HepG2 (cell line): ENCODE data around the gene NUDT2. TPM values are rescaled to one million over a fixed set of nuclear protein-coding genes. Genes with fewer than 3 reads are reported as not detected.

Experiments
- CBX1 ChIP-seq: IDR thresholded peaks from one replicate; pipeline ENCODE4 v1.6.1; 2016; ENCODE audit warnings: antibody characterized with exemption, low read depth
- MEIS1 ChIP-seq: sonication (generic); formaldehyde crosslinking; IDR thresholded peaks from 2 replicates; pipeline ENCODE4 v1.9.0; 2021; ENCODE audit warnings: mild to moderate bottlenecking, missing genetic modification reagents, moderate library complexity, borderline replicate concordance
- MIER2 ChIP-seq: IDR thresholded peaks from 2 replicates; pipeline ENCODE4 v1.6.1; 2016; ENCODE audit warnings: missing biosample characterization, missing genetic modification reagents
- NFKBIZ ChIP-seq: IDR thresholded peaks from 2 replicates; pipeline ENCODE4 v1.6.1; 2018; ENCODE audit warnings: missing genetic modification reagents, missing compliant biosample characterization
- SETDB1 ChIP-seq: sonication (generic); formaldehyde crosslinking; IDR thresholded peaks from 2 replicates; pipeline ENCODE4 v1.5.1; 2020; ENCODE audit warnings: missing genetic modification reagents, mild to moderate bottlenecking, borderline replicate concordance
- TARDBP ChIP-seq: sonication (generic); formaldehyde crosslinking; IDR thresholded peaks from 2 replicates; pipeline ENCODE4 v1.8.0; 2022; ENCODE audit warnings: mild to moderate bottlenecking, missing genetic modification reagents
- ZBTB10 ChIP-seq: sonication (generic); formaldehyde crosslinking; IDR thresholded peaks from 2 replicates; pipeline ENCODE4 v1.4.0; 2020; ENCODE audit warnings: missing genetic modification reagents, borderline replicate concordance
- ZNF629 ChIP-seq: sonication (generic); formaldehyde crosslinking; conservative IDR thresholded peaks from 2 replicates; pipeline ENCODE4 v1.5.0; 2020; ENCODE audit warnings: missing genetic modification reagents
- ZSCAN21 ChIP-seq: sonication (generic); formaldehyde crosslinking; IDR thresholded peaks from 2 replicates; pipeline ENCODE4 v1.8.0; 2022; ENCODE audit warnings: mild to moderate bottlenecking, missing genetic modification reagents, moderate library complexity, borderline replicate concordance
- polyA plus RNA-seq, 8 experiments: library from polyadenylated mRNA; depleted of rRNA in 3 of 8; stranded (reverse) in 7 of 8; unstranded in 1 of 8; fragments of >200 nt; fragmentation: Illumina TruSeq in 4 of 8; extraction: Trizol in 4 of 8; gene quantifications; 2 replicates each; pipeline versions ENCODE4 v1.2.1 to v1.2.3, GENCODE V29; 2011 to 2016; ENCODE audit warnings: low read depth in 4 of 8, missing spikeins in 1 of 8, mixed read lengths in 1 of 8; ENCODE audit not compliant: insufficient read depth in 1 of 8
- total RNA-seq, 5 experiments: library from RNA; depleted of rRNA; stranded (reverse); fragments of >200 nt; fragmentation: Illumina TruSeq; extraction: Trizol; gene quantifications; 2 replicates each; pipeline ENCODE4 v1.2.3, GENCODE V29; 2016; ENCODE audit warnings: low read depth in 1 of 5
- TF ChIP-seq, protein P1 (sequence below): sonication (generic); formaldehyde crosslinking; IDR thresholded peaks from 2 replicates; pipeline ENCODE4 v1.5.1; 2020; ENCODE audit warnings: mild to moderate bottlenecking, missing genetic modification reagents, moderate library complexity
- TF ChIP-seq, protein P2 (sequence below): sonication (generic); formaldehyde crosslinking; IDR thresholded peaks from 2 replicates; pipeline ENCODE4 v1.4.0; 2020; ENCODE audit warnings: mild to moderate bottlenecking, low read depth, missing genetic modification reagents
- TF ChIP-seq, protein P3 (sequence below): sonication (generic); formaldehyde crosslinking; IDR thresholded peaks from 2 replicates; pipeline ENCODE4; 2020; ENCODE audit warnings: missing genetic modification reagents, mild to moderate bottlenecking, borderline replicate concordance
- TF ChIP-seq, protein P4 (sequence below): sonication (generic); formaldehyde crosslinking; IDR thresholded peaks from 2 replicates; pipeline ENCODE4 v1.5.1; 2020; ENCODE audit warnings: mild to moderate bottlenecking, missing genetic modification reagents, borderline replicate concordance

The NUDT2 gene
- total and polyA plus RNA-seq, 2 of the 13 experiments (the other 11 are each of a cell fraction or from before 2014, with no cell fraction given), result 19.9 to 24.6 TPM

- TF ChIP-seq ZBTB10 (CRISPR knock-in tag), result peak; percentile 76; the same call in 1 of the 2 replicates
- TF ChIP-seq SETDB1 (CRISPR knock-in tag), result no peak
- no peak for TF ChIP-seq NFKBIZ
- TF ChIP-seq MEIS1 (CRISPR knock-in tag), result peak; percentile 89
- TF ChIP-seq CBX1, result no peak
- TF ChIP-seq MIER2, result no peak; the same call in 1 of the 2 replicates
- TF ChIP-seq TARDBP (CRISPR knock-in tag), result peak; percentile 70
- TF ChIP-seq, protein P1, sequence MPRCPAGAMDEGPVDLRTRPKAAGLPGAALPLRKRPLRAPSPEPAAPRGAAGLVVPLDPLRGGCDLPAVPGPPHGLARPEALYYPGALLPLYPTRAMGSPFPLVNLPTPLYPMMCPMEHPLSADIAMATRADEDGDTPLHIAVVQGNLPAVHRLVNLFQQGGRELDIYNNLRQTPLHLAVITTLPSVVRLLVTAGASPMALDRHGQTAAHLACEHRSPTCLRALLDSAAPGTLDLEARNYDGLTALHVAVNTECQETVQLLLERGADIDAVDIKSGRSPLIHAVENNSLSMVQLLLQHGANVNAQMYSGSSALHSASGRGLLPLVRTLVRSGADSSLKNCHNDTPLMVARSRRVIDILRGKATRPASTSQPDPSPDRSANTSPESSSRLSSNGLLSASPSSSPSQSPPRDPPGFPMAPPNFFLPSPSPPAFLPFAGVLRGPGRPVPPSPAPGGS (CRISPR knock-in tag), result no peak
- TF ChIP-seq ZNF629 (CRISPR knock-in tag), result no peak
- TF ChIP-seq, protein P2, sequence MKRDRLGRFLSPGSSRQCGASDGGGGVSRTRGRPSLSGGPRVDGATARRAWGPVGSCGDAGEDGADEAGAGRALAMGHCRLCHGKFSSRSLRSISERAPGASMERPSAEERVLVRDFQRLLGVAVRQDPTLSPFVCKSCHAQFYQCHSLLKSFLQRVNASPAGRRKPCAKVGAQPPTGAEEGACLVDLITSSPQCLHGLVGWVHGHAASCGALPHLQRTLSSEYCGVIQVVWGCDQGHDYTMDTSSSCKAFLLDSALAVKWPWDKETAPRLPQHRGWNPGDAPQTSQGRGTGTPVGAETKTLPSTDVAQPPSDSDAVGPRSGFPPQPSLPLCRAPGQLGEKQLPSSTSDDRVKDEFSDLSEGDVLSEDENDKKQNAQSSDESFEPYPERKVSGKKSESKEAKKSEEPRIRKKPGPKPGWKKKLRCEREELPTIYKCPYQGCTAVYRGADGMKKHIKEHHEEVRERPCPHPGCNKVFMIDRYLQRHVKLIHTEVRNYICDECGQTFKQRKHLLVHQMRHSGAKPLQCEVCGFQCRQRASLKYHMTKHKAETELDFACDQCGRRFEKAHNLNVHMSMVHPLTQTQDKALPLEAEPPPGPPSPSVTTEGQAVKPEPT, result no peak
- TF ChIP-seq, protein P3, sequence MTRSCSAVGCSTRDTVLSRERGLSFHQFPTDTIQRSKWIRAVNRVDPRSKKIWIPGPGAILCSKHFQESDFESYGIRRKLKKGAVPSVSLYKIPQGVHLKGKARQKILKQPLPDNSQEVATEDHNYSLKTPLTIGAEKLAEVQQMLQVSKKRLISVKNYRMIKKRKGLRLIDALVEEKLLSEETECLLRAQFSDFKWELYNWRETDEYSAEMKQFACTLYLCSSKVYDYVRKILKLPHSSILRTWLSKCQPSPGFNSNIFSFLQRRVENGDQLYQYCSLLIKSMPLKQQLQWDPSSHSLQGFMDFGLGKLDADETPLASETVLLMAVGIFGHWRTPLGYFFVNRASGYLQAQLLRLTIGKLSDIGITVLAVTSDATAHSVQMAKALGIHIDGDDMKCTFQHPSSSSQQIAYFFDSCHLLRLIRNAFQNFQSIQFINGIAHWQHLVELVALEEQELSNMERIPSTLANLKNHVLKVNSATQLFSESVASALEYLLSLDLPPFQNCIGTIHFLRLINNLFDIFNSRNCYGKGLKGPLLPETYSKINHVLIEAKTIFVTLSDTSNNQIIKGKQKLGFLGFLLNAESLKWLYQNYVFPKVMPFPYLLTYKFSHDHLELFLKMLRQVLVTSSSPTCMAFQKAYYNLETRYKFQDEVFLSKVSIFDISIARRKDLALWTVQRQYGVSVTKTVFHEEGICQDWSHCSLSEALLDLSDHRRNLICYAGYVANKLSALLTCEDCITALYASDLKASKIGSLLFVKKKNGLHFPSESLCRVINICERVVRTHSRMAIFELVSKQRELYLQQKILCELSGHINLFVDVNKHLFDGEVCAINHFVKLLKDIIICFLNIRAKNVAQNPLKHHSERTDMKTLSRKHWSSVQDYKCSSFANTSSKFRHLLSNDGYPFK (CRISPR knock-in tag), result no peak
- TF ChIP-seq, protein P4, sequence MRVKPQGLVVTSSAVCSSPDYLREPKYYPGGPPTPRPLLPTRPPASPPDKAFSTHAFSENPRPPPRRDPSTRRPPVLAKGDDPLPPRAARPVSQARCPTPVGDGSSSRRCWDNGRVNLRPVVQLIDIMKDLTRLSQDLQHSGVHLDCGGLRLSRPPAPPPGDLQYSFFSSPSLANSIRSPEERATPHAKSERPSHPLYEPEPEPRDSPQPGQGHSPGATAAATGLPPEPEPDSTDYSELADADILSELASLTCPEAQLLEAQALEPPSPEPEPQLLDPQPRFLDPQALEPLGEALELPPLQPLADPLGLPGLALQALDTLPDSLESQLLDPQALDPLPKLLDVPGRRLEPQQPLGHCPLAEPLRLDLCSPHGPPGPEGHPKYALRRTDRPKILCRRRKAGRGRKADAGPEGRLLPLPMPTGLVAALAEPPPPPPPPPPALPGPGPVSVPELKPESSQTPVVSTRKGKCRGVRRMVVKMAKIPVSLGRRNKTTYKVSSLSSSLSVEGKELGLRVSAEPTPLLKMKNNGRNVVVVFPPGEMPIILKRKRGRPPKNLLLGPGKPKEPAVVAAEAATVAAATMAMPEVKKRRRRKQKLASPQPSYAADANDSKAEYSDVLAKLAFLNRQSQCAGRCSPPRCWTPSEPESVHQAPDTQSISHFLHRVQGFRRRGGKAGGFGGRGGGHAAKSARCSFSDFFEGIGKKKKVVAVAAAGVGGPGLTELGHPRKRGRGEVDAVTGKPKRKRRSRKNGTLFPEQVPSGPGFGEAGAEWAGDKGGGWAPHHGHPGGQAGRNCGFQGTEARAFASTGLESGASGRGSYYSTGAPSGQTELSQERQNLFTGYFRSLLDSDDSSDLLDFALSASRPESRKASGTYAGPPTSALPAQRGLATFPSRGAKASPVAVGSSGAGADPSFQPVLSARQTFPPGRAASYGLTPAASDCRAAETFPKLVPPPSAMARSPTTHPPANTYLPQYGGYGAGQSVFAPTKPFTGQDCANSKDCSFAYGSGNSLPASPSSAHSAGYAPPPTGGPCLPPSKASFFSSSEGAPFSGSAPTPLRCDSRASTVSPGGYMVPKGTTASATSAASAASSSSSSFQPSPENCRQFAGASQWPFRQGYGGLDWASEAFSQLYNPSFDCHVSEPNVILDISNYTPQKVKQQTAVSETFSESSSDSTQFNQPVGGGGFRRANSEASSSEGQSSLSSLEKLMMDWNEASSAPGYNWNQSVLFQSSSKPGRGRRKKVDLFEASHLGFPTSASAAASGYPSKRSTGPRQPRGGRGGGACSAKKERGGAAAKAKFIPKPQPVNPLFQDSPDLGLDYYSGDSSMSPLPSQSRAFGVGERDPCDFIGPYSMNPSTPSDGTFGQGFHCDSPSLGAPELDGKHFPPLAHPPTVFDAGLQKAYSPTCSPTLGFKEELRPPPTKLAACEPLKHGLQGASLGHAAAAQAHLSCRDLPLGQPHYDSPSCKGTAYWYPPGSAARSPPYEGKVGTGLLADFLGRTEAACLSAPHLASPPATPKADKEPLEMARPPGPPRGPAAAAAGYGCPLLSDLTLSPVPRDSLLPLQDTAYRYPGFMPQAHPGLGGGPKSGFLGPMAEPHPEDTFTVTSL (CRISPR knock-in tag), result peak; percentile 31
- TF ChIP-seq ZSCAN21, result no peak
Measured at GRCh38 chr9:34376596-34377403, 47.4 kb downstream of the NUDT2 start, which contains the start of gene MYORG (continued).
